Keratinocyte (primary cell): ENCODE results near the gene GRAMD1C. TPM values are rescaled to one million over a fixed set of nuclear protein-coding genes. Genes with fewer than 3 reads are reported as not detected.

Source experiments
- DNase-seq: peaks from one replicate; pipeline ENCODE4 v3.0.0-alpha.2; 2011; ENCODE audit warnings: low read depth, missing footprints, low spot score
- FAIRE-seq: peaks from 2 replicates; lab custom pipeline; 2011; peaks lifted over from hg19 to GRCh38; lab: Jason Lieb, UNC
- H2AFZ ChIP-seq: 2 replicates; pipeline ENCODE4 v1.6.0; 2012; ENCODE audit warnings: low read length, control low read depth, inconsistent platforms; ENCODE audit not compliant: control insufficient read depth
- H3K27ac ChIP-seq: 2 replicates; pipeline ENCODE4 v1.5.1; 2011; ENCODE audit warnings: low read length; ENCODE audit not compliant: control insufficient read depth, insufficient read depth
- H3K27me3 ChIP-seq: 3 replicates; pipeline ENCODE4 v1.6.0; 2011; ENCODE audit warnings: low read length; ENCODE audit not compliant: control insufficient read depth, insufficient read depth; ENCODE audit errors: extremely low read depth
- H3K36me3 ChIP-seq, 2 experiments: 2 replicates in 1 of 2; 3 replicates in 1 of 2; pipeline ENCODE4 v1.5.1; 2011; ENCODE audit warnings: low read length in 2 of 2, mild to moderate bottlenecking in 1 of 2; ENCODE audit not compliant: control insufficient read depth in 2 of 2, insufficient read depth in 2 of 2; ENCODE audit errors: extremely low read depth in 1 of 2
- H3K4me1 ChIP-seq: 3 replicates; pipeline ENCODE4 v1.5.1; 2011; ENCODE audit warnings: low read length; ENCODE audit not compliant: control insufficient read depth, insufficient read depth; ENCODE audit errors: extremely low read depth
- H3K4me2 ChIP-seq: 3 replicates; pipeline ENCODE4 v1.6.0; 2011; ENCODE audit warnings: low read depth, low read length; ENCODE audit not compliant: control insufficient read depth, insufficient read depth; ENCODE audit errors: extremely low read depth
- H3K4me3 ChIP-seq, 3 experiments: fragments of 200-600 bp in 1 of 3; sonication (generic) in 1 of 3; 2 replicates in 2 of 3; 3 replicates in 1 of 3; pipeline ENCODE4 v1.5.1; 2011 to 2016; ENCODE audit warnings: low read length in 3 of 3, mild to moderate bottlenecking in 3 of 3, control low read depth in 2 of 3, inconsistent platforms in 1 of 3, low read depth in 1 of 3, mixed read lengths in 1 of 3, mixed run types in 1 of 3, moderate library complexity in 1 of 3; ENCODE audit not compliant: control insufficient read depth in 2 of 3, insufficient read depth in 2 of 3; ENCODE audit errors: extremely low read depth in 1 of 3
- H3K79me2 ChIP-seq: 2 replicates; pipeline ENCODE4 v1.6.0; 2012; ENCODE audit warnings: low read length; ENCODE audit not compliant: control insufficient read depth, insufficient read depth
- H3K9ac ChIP-seq: 3 replicates; pipeline ENCODE4 v1.6.0; 2011; ENCODE audit warnings: low read length; ENCODE audit not compliant: control insufficient read depth, insufficient read depth; ENCODE audit errors: extremely low read depth
- H3K9me1 ChIP-seq: 3 replicates; pipeline ENCODE4 v1.6.0; 2011; ENCODE audit warnings: low read length; ENCODE audit not compliant: control insufficient read depth, insufficient read depth; ENCODE audit errors: extremely low read depth
- H3K9me3 ChIP-seq: 2 replicates; pipeline ENCODE4 v1.5.1; 2012; ENCODE audit warnings: low read depth, low read length; ENCODE audit not compliant: control insufficient read depth
- H4K20me1 ChIP-seq: 3 replicates; pipeline ENCODE4 v1.6.0; 2011; ENCODE audit warnings: low read length; ENCODE audit not compliant: control insufficient read depth, insufficient read depth; ENCODE audit errors: extremely low read depth
- CTCF ChIP-seq, 3 experiments: IDR thresholded peaks in 1 of 3; conservative IDR thresholded peaks in 1 of 3; optimal IDR thresholded peaks in 1 of 3; 2 replicates in 2 of 3; 3 replicates in 1 of 3; pipeline versions ENCODE3 to v1.5.1; 2011; ENCODE audit warnings: low read length in 3 of 3, mild to moderate bottlenecking in 3 of 3, moderate library complexity in 2 of 3, control low read depth in 1 of 3, inconsistent platforms in 1 of 3; ENCODE audit not compliant: insufficient read depth in 2 of 3; ENCODE audit errors: extremely low read depth in 1 of 3
- EZH2 ChIP-seq: IDR thresholded peaks from one replicate; pipeline ENCODE4 v1.6.1; 2012; ENCODE audit warnings: inconsistent platforms, mild to moderate bottlenecking, low read length, moderate library complexity
- dilution Hi-C: fragments of 300-500 bp; cut with MboI; formaldehyde crosslinking; loops from one replicate; pipeline ENCODE4 v1.7.0; 2020; ENCODE audit warnings: low sequenced_read_pairs; ENCODE audit not compliant: extremely low pct_ligation_motif_present
- polyA plus RNA-seq, 5 experiments: library from polyadenylated mRNA; depleted of rRNA in 3 of 5; stranded (reverse) in 3 of 5; stranded (forward) in 1 of 5; unstranded in 1 of 5; fragments of >200 nt; gene quantifications; 1 replicate in 1 of 5; 2 replicates in 3 of 5; 3 replicates in 1 of 5; pipeline versions ENCODE4 v1.2.1 to v1.2.3, GENCODE V29; 2011 to 2012; ENCODE audit warnings: missing spikeins in 2 of 5, low read depth in 1 of 5, low replicate concordance in 1 of 5

The GRAMD1C gene
- polyA plus RNA-seq, 1 donor (not counting 4 experiments of a cell fraction or from before 2014, with no cell fraction given) = 2.7 TPM

DNA sequence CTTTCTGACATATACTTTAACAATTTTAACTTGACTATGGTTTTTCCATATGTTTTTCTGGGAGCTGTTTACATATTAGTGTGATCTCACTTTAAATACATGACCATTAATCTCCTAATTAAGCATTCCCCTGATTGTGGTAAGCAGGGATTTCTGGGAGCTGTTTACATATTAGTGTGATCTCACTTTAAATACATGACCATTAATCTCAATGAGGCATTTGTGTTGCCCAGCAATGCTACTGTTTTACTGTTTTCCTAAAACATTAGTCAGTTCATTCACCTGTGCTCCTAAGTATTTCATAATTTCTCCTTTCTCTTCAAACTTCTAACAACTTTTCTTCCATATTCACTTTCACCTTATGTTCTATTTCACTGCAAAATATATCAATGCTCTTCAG lies 3.6 kb upstream of the GRAMD1C start:
- Histone ChIP-seq H2AFZ (no peak overlapping the region), H3K4me1 (peaks cover 21% of the 10 kb centered on the region), H3K79me2 (no peaks in the 10 kb centered on the region), H3K9me3 (no peaks in the 10 kb centered on the region), H4K20me1 (no peaks in the 10 kb centered on the region), H3K27me3 (no peaks in the 10 kb centered on the region), H3K4me3 (no peak overlapping the region), H3K27ac (no peak overlapping the region), H3K4me2 (no peak overlapping the region), H3K9ac (no peak overlapping the region), H3K36me3 (no peaks in the 10 kb centered on the region), H3K9me1 (no peaks in the 10 kb centered on the region)
- TF ChIP-seq CTCF (optimal IDR thresholded peaks at IDR 0.05 in 1 of 3, IDR thresholded peaks at IDR 0.05 in 1 of 3, conservative IDR thresholded peaks at IDR 0.05 in 1 of 3; ENCODE audit: extremely low read depth in 1 of 3, insufficient read depth in 2 of 3, low read length in 3 of 3) = no peak
- no peak for TF ChIP-seq EZH2
- FAIRE-seq (no peak), DNase-seq (no peak)
- dilution Hi-C loops = no loop called here

DNA sequence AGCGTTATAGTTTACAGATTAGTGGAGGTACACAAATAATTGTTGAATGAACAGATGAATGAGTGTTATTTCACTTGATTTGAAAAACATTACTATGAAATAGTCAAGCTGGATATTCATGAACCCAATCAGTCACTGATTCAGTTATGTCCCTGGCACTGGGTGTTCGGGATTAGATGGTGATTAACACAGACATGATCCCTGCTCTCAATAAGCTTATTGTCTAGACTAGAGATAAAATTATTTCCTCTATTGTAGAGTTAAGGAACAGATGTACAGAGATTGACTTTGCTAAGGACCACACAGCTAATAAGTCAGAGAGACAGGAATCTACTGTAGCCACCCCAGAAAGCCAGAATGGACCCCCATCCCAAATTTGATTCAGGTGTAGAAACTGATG lies 963 bp downstream of the GRAMD1C start:
- Histone ChIP-seq H3K27ac (no peak overlapping the region), H3K9me3 (no peaks in the 10 kb centered on the region), H3K9me1 (no peaks in the 10 kb centered on the region), H2AFZ (peak overlapping the region; percentile 99), H4K20me1 (no peaks in the 10 kb centered on the region), H3K79me2 (no peaks in the 10 kb centered on the region), H3K4me1 (peaks cover 9% of the 10 kb centered on the region), H3K9ac (peak overlapping the region; percentile 83), H3K27me3 (no peaks in the 10 kb centered on the region), H3K4me2 (peak overlapping the region; percentile 97), H3K4me3 (peak overlapping the region in 2 of 3 experiments; percentile 86 to 87), H3K36me3 (no peaks in the 10 kb centered on the region)
- DNase-seq (no peak), FAIRE-seq (no peak)
- no peak for TF ChIP-seq EZH2
- TF ChIP-seq CTCF (optimal IDR thresholded peaks at IDR 0.05 in 1 of 3, IDR thresholded peaks at IDR 0.05 in 1 of 3, conservative IDR thresholded peaks at IDR 0.05 in 1 of 3; ENCODE audit: extremely low read depth in 1 of 3, insufficient read depth in 2 of 3, low read length in 3 of 3) = no peak
- dilution Hi-C loops = no loop called here
